ENCODE measurements around the gene ELP2. TPM values are rescaled to one million over a fixed set of nuclear protein-coding genes. Genes with fewer than 3 reads are reported as not detected.
"Not testable (repeated sequence)": the region's sequence is repeated elsewhere in the genome, so short reads cannot be mapped to it uniquely, and the experiment has no call there.

The ELP2 gene
- polyA plus RNA-seq, 1 donor (not counting 4 experiments of a cell fraction or from before 2014, with no cell fraction given) = 74.6 TPM

DNA sequence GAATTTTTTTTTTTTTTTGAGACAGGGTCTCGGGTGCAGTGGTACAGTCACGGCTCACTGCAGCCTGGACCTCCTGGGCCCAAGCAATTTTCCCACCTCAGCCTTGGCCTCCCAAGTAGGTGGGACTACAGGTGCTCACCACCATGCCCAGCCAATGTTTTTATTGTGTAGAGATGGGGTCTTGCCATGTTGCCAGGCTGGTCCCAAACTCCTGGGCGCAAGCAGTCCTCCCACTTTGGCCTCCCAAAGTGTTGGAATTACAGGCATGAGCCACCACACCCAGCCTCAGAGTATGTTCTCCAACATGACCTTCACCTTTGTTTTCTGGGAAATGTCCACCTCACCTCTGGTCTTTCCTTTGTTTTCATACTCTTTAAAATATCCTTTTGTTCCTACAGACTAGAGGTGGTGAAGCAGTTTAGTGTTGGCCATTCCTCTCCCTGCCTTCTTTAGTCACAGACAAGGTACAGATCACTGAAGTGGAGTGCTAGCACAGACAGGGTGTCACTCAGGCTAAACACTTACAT lies 38.1 kb downstream of the ELP2 start:
- H3K27ac ChIP-seq (ENCODE audit: control insufficient read depth, insufficient read depth, low read length) = no peak overlapping the region
- H3K9me3 ChIP-seq (ENCODE audit: control insufficient read depth, low read depth, low read length) = no peaks in the 10 kb centered on the region
- no peaks in the 10 kb centered on the region for H4K20me1 ChIP-seq (ENCODE audit: control insufficient read depth, extremely low read depth, insufficient read depth, low read length)
- H3K9me1 ChIP-seq (ENCODE audit: control insufficient read depth, extremely low read depth, insufficient read depth, low read length) = no peaks in the 10 kb centered on the region
- TF ChIP-seq, protein P1, sequence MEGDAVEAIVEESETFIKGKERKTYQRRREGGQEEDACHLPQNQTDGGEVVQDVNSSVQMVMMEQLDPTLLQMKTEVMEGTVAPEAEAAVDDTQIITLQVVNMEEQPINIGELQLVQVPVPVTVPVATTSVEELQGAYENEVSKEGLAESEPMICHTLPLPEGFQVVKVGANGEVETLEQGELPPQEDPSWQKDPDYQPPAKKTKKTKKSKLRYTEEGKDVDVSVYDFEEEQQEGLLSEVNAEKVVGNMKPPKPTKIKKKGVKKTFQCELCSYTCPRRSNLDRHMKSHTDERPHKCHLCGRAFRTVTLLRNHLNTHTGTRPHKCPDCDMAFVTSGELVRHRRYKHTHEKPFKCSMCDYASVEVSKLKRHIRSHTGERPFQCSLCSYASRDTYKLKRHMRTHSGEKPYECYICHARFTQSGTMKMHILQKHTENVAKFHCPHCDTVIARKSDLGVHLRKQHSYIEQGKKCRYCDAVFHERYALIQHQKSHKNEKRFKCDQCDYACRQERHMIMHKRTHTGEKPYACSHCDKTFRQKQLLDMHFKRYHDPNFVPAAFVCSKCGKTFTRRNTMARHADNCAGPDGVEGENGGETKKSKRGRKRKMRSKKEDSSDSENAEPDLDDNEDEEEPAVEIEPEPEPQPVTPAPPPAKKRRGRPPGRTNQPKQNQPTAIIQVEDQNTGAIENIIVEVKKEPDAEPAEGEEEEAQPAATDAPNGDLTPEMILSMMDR (optimal IDR thresholded peaks at IDR 0.05 in 1 of 3, IDR thresholded peaks at IDR 0.05 in 1 of 3, conservative IDR thresholded peaks at IDR 0.05 in 1 of 3; ENCODE audit: extremely low read depth in 1 of 3, insufficient read depth in 2 of 3, low read length in 3 of 3) = no peak
- TF ChIP-seq EZH2 (IDR thresholded peaks at IDR 0.05; ENCODE audit: low read length) = no peak
- no peak overlapping the region for H2AFZ ChIP-seq (ENCODE audit: control insufficient read depth, low read length)
- H3K4me1 ChIP-seq (ENCODE audit: control insufficient read depth, extremely low read depth, insufficient read depth, low read length) = no peaks in the 10 kb centered on the region
- no peaks in the 10 kb centered on the region for H3K79me2 ChIP-seq (ENCODE audit: control insufficient read depth, insufficient read depth, low read length)
- dilution Hi-C loops (cut with MboI; ENCODE audit: extremely low pct_ligation_motif_present, low sequenced_read_pairs) = no loop called here
- no peak for FAIRE-seq
- no peaks in the 10 kb centered on the region for H3K27me3 ChIP-seq (ENCODE audit: control insufficient read depth, extremely low read depth, insufficient read depth, low read length)
- H3K4me2 ChIP-seq (ENCODE audit: control insufficient read depth, extremely low read depth, insufficient read depth, low read depth, low read length) = no peak overlapping the region
- no peak overlapping the region for H3K4me3 ChIP-seq (ENCODE audit: control insufficient read depth in 2 of 3, extremely low read depth in 1 of 3, insufficient read depth in 2 of 3, low read depth in 1 of 3, low read length in 3 of 3)
- no peak for DNase-seq (ENCODE audit: low read depth, low spot score)
- peaks cover 19 to 23% of the 10 kb centered on the region in 2 experiments for H3K36me3 ChIP-seq (ENCODE audit: control insufficient read depth in 2 of 2, extremely low read depth in 1 of 2, insufficient read depth in 2 of 2, low read length in 2 of 2)
- no peak overlapping the region for H3K9ac ChIP-seq (ENCODE audit: control insufficient read depth, extremely low read depth, insufficient read depth, low read length)

DNA sequence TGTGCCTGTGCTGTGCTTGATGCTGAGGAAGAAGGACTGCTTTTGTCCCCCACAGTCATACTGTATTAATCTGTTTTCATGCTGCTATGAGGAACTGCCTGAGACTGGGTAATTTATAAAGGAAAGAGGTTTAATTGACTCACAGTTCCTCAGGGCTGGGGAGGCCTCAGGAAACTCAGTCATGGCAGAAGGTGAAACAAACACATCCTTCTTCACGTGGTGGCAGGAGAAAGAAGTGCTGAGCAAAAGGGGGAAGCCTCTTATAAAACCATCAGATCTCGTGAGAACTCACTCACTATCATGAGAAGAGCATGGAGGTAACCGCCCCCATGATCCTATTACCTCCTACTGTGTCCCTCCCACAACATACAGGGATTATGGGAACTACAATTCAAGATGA lies 38.6 kb downstream of the ELP2 start:
- H3K4me3 ChIP-seq (ENCODE audit: control insufficient read depth in 2 of 3, extremely low read depth in 1 of 3, insufficient read depth in 2 of 3, low read depth in 1 of 3, low read length in 3 of 3); H3K4me1 ChIP-seq (ENCODE audit: control insufficient read depth, extremely low read depth, insufficient read depth, low read length); H3K27ac ChIP-seq (ENCODE audit: control insufficient read depth, insufficient read depth, low read length); H2AFZ ChIP-seq (ENCODE audit: control insufficient read depth, low read length); H3K9me1 ChIP-seq (ENCODE audit: control insufficient read depth, extremely low read depth, insufficient read depth, low read length); H3K9ac ChIP-seq (ENCODE audit: control insufficient read depth, extremely low read depth, insufficient read depth, low read length); H3K27me3 ChIP-seq (ENCODE audit: control insufficient read depth, extremely low read depth, insufficient read depth, low read length); H4K20me1 ChIP-seq (ENCODE audit: control insufficient read depth, extremely low read depth, insufficient read depth, low read length); DNase-seq (ENCODE audit: low read depth, low spot score); H3K9me3 ChIP-seq (ENCODE audit: control insufficient read depth, low read depth, low read length); dilution Hi-C loops (cut with MboI; ENCODE audit: extremely low pct_ligation_motif_present, low sequenced_read_pairs); FAIRE-seq; H3K79me2 ChIP-seq (ENCODE audit: control insufficient read depth, insufficient read depth, low read length); H3K4me2 ChIP-seq (ENCODE audit: control insufficient read depth, extremely low read depth, insufficient read depth, low read depth, low read length): not testable (repeated sequence)
- H3K36me3 ChIP-seq (ENCODE audit: control insufficient read depth in 2 of 2, extremely low read depth in 1 of 2, insufficient read depth in 2 of 2, low read length in 2 of 2) = peaks cover 19 to 23% of the 10 kb centered on the region in 2 experiments

DNA sequence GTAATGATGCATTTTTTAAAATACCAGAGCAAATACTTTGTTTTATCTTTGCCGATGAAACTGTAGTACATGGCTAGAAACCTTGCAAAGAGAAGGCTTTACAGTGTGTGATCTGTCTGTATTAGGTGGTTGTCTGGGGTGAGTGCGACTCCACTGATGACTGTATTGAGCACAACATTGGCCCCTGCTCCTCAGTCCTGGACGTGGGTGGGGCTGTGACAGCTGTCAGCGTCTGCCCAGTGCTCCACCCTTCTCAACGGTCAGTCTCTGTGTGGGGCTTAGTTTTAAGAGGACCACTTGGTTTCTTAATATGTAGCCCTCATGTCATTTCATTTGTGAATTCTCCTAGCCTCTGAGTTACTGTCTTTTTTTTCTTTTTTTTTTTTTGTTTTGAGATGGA lies 40.2 kb downstream of the ELP2 start:
- Histone ChIP-seq H3K4me3 (ENCODE audit: control insufficient read depth in 2 of 3, extremely low read depth in 1 of 3, insufficient read depth in 2 of 3, low read depth in 1 of 3, low read length in 3 of 3) (no peak overlapping the region), H3K27ac (ENCODE audit: control insufficient read depth, insufficient read depth, low read length) (no peak overlapping the region), H3K9me3 (ENCODE audit: control insufficient read depth, low read depth, low read length) (no peaks in the 10 kb centered on the region), H3K9ac (ENCODE audit: control insufficient read depth, extremely low read depth, insufficient read depth, low read length) (no peak overlapping the region), H3K36me3 (ENCODE audit: control insufficient read depth in 2 of 2, extremely low read depth in 1 of 2, insufficient read depth in 2 of 2, low read length in 2 of 2) (peaks cover 14 to 23% of the 10 kb centered on the region in 2 experiments), H4K20me1 (ENCODE audit: control insufficient read depth, extremely low read depth, insufficient read depth, low read length) (no peaks in the 10 kb centered on the region), H3K27me3 (ENCODE audit: control insufficient read depth, extremely low read depth, insufficient read depth, low read length) (no peaks in the 10 kb centered on the region), H3K79me2 (ENCODE audit: control insufficient read depth, insufficient read depth, low read length) (no peaks in the 10 kb centered on the region), H2AFZ (ENCODE audit: control insufficient read depth, low read length) (no peak overlapping the region), H3K4me2 (ENCODE audit: control insufficient read depth, extremely low read depth, insufficient read depth, low read depth, low read length) (no peak overlapping the region), H3K9me1 (ENCODE audit: control insufficient read depth, extremely low read depth, insufficient read depth, low read length) (no peaks in the 10 kb centered on the region), H3K4me1 (ENCODE audit: control insufficient read depth, extremely low read depth, insufficient read depth, low read length) (no peaks in the 10 kb centered on the region)
- DNase-seq (ENCODE audit: low read depth, low spot score) = no peak
- dilution Hi-C loops (cut with MboI; ENCODE audit: extremely low pct_ligation_motif_present, low sequenced_read_pairs) = no loop called here
- FAIRE-seq = no peak
- TF ChIP-seq, protein P1 (optimal IDR thresholded peaks at IDR 0.05 in 1 of 3, IDR thresholded peaks at IDR 0.05 in 1 of 3, conservative IDR thresholded peaks at IDR 0.05 in 1 of 3; ENCODE audit: extremely low read depth in 1 of 3, insufficient read depth in 2 of 3, low read length in 3 of 3) = no peak
- no peak for TF ChIP-seq EZH2 (IDR thresholded peaks at IDR 0.05; ENCODE audit: low read length)
